K562 (cell line): ENCODE measurements around the gene AMZ1. TPM values are rescaled to one million over a fixed set of nuclear protein-coding genes. Genes with fewer than 3 reads are reported as not detected.

Experiments used
- ATAC-seq: fragments of 200-7000 bp; cut with Tn5 transposase; 3 replicates; pipeline ENCODE4 v1.9.1; 2020; ENCODE audit warnings: moderate library complexity
- BruUV-seq: library from RNA; stranded (reverse); fragments of 400-500 nt; replicated peaks from 2 replicates; lab custom pipeline; 2021; lab: Mats Ljungman, UMichigan
- CTCF ChIA-PET: fragments of 300-600 bp; formaldehyde crosslinking; extraction: SDS; loops from one replicate; lab custom pipeline; 2021; ENCODE audit warnings: low intra/inter-chr PET ratio; lab: Yijun Ruan, JAX
- POLR2A ChIA-PET: fragments of 300-600, 350-650 bp; sonication (Branson Sonifier 250); formaldehyde crosslinking; extraction: SDS; loops from one replicate; lab custom pipeline; 2021; ENCODE audit warnings: antibody characterized with exemption, inconsistent platforms; lab: Yijun Ruan, JAX
- DNase-seq, 4 experiments: peaks; one replicate each; pipeline versions ENCODE4 v3.0.0 to v3.0.0-alpha.2; 2011 to 2018; ENCODE audit warnings: low spot score in 3 of 4, mixed read lengths in 3 of 4; ENCODE audit errors: extremely low read depth in 1 of 4
- FAIRE-seq: peaks from 2 replicates; lab custom pipeline; 2011; peaks lifted over from hg19 to GRCh38; lab: Jason Lieb, UNC
- H2AFZ ChIP-seq: 2 replicates; pipeline ENCODE4 v1.6.0; 2011; ENCODE audit warnings: low read depth, low read length, control low read depth, inconsistent platforms
- H3K27ac ChIP-seq: fragments of 200-600 bp; 3 replicates; pipeline ENCODE4 v1.8.0; 2011; ENCODE audit warnings: low read depth, mild to moderate bottlenecking, control low read depth, inconsistent platforms, low read length, moderate library complexity, mixed read lengths; ENCODE audit errors: extremely low read depth
- H3K27me3 ChIP-seq, 2 experiments: fragments of 300-600 bp in 1 of 2; 2 replicates in 1 of 2; 3 replicates in 1 of 2; pipeline versions ENCODE4 v1.6.0 to v1.8.0; 2011; ENCODE audit warnings: inconsistent platforms in 2 of 2, low read length in 2 of 2, mild to moderate bottlenecking in 1 of 2, mixed read lengths in 1 of 2, moderate library complexity in 1 of 2; ENCODE audit not compliant: control insufficient read depth in 2 of 2, insufficient read depth in 2 of 2
- H3K36me3 ChIP-seq: fragments of 300-600 bp; 3 replicates; pipeline ENCODE4 v1.8.0; 2011; ENCODE audit warnings: mild to moderate bottlenecking, low read length, inconsistent platforms; ENCODE audit not compliant: control insufficient read depth, insufficient read depth
- H3K4me1 ChIP-seq, 2 experiments: fragments of 200-600 bp in 1 of 2; replicated peaks in 1 of 2; 2 replicates in 1 of 2; 3 replicates in 1 of 2; pipeline versions ENCODE4 v1.5.1 to v1.8.0; 2011; ENCODE audit warnings: inconsistent platforms in 2 of 2, low read length in 2 of 2, mild to moderate bottlenecking in 1 of 2, mixed read lengths in 1 of 2, moderate library complexity in 1 of 2; ENCODE audit not compliant: control insufficient read depth in 2 of 2, insufficient read depth in 2 of 2
- H3K4me2 ChIP-seq: 2 replicates; pipeline ENCODE4 v1.6.1; 2011; ENCODE audit warnings: low read length, control low read depth, inconsistent platforms, mixed read lengths; ENCODE audit not compliant: insufficient read depth
- H3K4me3 ChIP-seq: fragments of 200-600 bp; sonication (generic), shearing (Covaris generic); 2 replicates; pipeline ENCODE4 v1.5.1; 2016; ENCODE audit warnings: control low read depth, inconsistent platforms
- H3K79me2 ChIP-seq: fragments of 200-600 bp; 3 replicates; pipeline ENCODE4 v1.8.0; 2011; ENCODE audit warnings: low read length, inconsistent platforms; ENCODE audit not compliant: control insufficient read depth, insufficient read depth
- H3K9ac ChIP-seq, 2 experiments: 2 replicates each; pipeline versions ENCODE4 v1.6.0 to v1.6.1; 2011; ENCODE audit warnings: low read depth in 2 of 2, low read length in 2 of 2, control low read depth in 1 of 2, inconsistent platforms in 1 of 2, mild to moderate bottlenecking in 1 of 2, mixed read lengths in 1 of 2; ENCODE audit not compliant: insufficient read depth in 1 of 2
- H3K9me1 ChIP-seq: one replicate; pipeline ENCODE4 v1.6.0; 2011; ENCODE audit warnings: inconsistent platforms, mild to moderate bottlenecking, low read length, moderate library complexity; ENCODE audit not compliant: control insufficient read depth, insufficient read depth
- H3K9me3 ChIP-seq: replicated peaks from 2 replicates; pipeline ENCODE4 v1.5.1; 2011; ENCODE audit warnings: low read depth, low read length, inconsistent platforms; ENCODE audit not compliant: control insufficient read depth, insufficient read depth
- H4K20me1 ChIP-seq: replicated peaks from 2 replicates; pipeline ENCODE4 v1.6.1; 2011; ENCODE audit warnings: low read length, inconsistent platforms, mixed read lengths; ENCODE audit not compliant: control insufficient read depth, insufficient read depth
- HNRNPL ChIP-seq: fragments of 200-400 bp; formaldehyde crosslinking; IDR thresholded peaks from 2 replicates; pipeline ENCODE4 v1.6.1; 2017; ENCODE audit warnings: low read depth, mild to moderate bottlenecking, low read length
- KAT2B ChIP-seq: IDR thresholded peaks from one replicate; pipeline ENCODE4 v1.6.1; 2012; ENCODE audit warnings: low read depth, mild to moderate bottlenecking, control low read depth, inconsistent platforms, low read length, moderate library complexity
- MCM7 ChIP-seq, 2 experiments: fragments of 450-650 bp; IDR thresholded peaks; 2 replicates each; pipeline ENCODE4 v1.6.1; 2016 to 2018
- NCOR1 ChIP-seq: fragments of 450-650 bp; IDR thresholded peaks from 2 replicates; pipeline ENCODE4 v1.6.1; 2016; ENCODE audit warnings: mild to moderate bottlenecking, moderate library complexity
- NRF1 ChIP-seq, 2 experiments: fragments of 450-650 bp; IDR thresholded peaks in 1 of 2; conservative IDR thresholded peaks in 1 of 2; 2 replicates each; pipeline ENCODE4 v1.6.1; 2014; ENCODE audit warnings: mild to moderate bottlenecking in 2 of 2
- POLR2G ChIP-seq: fragments of 200-400 bp; formaldehyde crosslinking; IDR thresholded peaks from 2 replicates; pipeline ENCODE4 v1.6.1; 2017; ENCODE audit warnings: low read depth, mild to moderate bottlenecking, antibody characterized with exemption, low read length, moderate library complexity
- RBBP5 ChIP-seq: fragments of 200-600 bp; sonication (generic); IDR thresholded peaks from 2 replicates; pipeline ENCODE4 v1.6.1; 2012; ENCODE audit warnings: borderline replicate concordance, mild to moderate bottlenecking, low read length, control low read depth, inconsistent platforms; ENCODE audit not compliant: insufficient read depth, poor library complexity, severe bottlenecking
- WGBS: fragments of 100-300 bp; shearing (Covaris generic); methylation state at CpG from one replicate; pipeline ENCODE4 v1.1.6; 2016; ENCODE audit warnings: low coverage, mixed read lengths; ENCODE audit not compliant: insufficient coverage; ENCODE audit errors: missing lambda C conversion rate; 5-methylcytosine and 5-hydroxymethylcytosine counted together
- in situ Hi-C: fragments of 300-500 bp; cut with MboI; formaldehyde crosslinking; loops from 4 replicates; pipeline ENCODE4 v1.15.0; 2018; ENCODE audit warnings: inconsistent platforms, mixed read lengths
- intact Hi-C: fragments of 100-400 bp; cut with micrococcal nuclease; formaldehyde crosslinking; loops from 2 replicates; pipeline ENCODE4 v1.14.2; 2022
- polyA plus RNA-seq, 8 experiments: library from polyadenylated mRNA; depleted of rRNA in 4 of 8; stranded (reverse) in 5 of 8; unstranded in 3 of 8; fragments of >200 nt; fragmentation: Nextera tagmentation in 2 of 8; fragmentation: Illumina TruSeq in 1 of 8; extraction: Ambion mirVana in 2 of 8; extraction: Trizol in 1 of 8; gene quantifications; 2 replicates each; pipeline versions ENCODE4 v1.2.1 to v1.2.3, GENCODE V29; 2011 to 2014; ENCODE audit warnings: inconsistent platforms in 1 of 8, missing spikeins in 1 of 8
- total RNA-seq, 7 experiments: library from RNA; depleted of rRNA in 6 of 7; stranded (reverse); fragments of >200 nt in 6 of 7; fragmentation: Illumina TruSeq in 2 of 7; extraction: Trizol in 2 of 7; gene quantifications; 2 replicates each; pipeline versions ENCODE4 v1.2.1 to v1.2.3, GENCODE V29; 2011 to 2021; ENCODE audit warnings: low replicate concordance in 1 of 7
- TF ChIP-seq, protein P1 (sequence below): sonication (generic); formaldehyde crosslinking; IDR thresholded peaks from 2 replicates; pipeline ENCODE4 v1.9.0; 2022; ENCODE audit warnings: mild to moderate bottlenecking, missing genetic modification reagents

The AMZ1 gene
- total and polyA plus RNA-seq, 9 of the 15 experiments (the other 6 are each of a cell fraction or from before 2014, with no cell fraction given) = not detected

DNA sequence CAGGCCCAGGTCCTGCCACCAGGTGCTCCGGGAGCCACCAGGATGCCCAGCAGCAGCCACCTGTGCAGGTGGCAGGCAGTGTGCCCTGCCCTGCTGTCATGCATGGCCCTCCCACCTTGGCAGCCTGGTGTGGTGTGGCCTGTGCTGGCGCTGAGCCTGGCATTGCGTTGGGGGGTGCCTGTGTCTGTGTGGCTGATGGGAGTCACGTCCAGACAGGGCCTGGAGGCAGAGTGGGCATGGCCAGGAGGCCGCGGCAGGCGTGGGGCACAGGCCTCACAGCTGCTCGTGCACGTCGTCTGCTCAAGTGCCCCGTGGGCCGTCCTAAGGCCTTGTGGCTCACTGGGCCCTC is 47.5 kb upstream of the AMZ1 start:
- H3K9me1 ChIP-seq = no peaks in the 10 kb centered on the region
- FAIRE-seq (no peak), ATAC-seq (no peak), DNase-seq (no peak)
- no peak overlapping the region; a peak in 1 of 4 replicates for H3K9ac ChIP-seq
- H3K79me2 ChIP-seq = no peaks in the 10 kb centered on the region
- intact Hi-C loops (no loop called here), in situ Hi-C loops (no loop called here)
- H3K27ac ChIP-seq = no peak overlapping the region
- 65% methylated on average over 9 of the region's 12 CpGs for WGBS
- H3K9me3 ChIP-seq = no peaks in the 10 kb centered on the region
- peaks cover 9% of the 10 kb centered on the region; the same call in 1 of the 2 replicates for H4K20me1 ChIP-seq
- H3K36me3 ChIP-seq = no peaks in the 10 kb centered on the region
- H2AFZ ChIP-seq = no peak overlapping the region
- ChIA-PET POLR2A (no interaction called here), CTCF (no interaction called here)
- H3K4me1 ChIP-seq = peaks cover 0 to 84% of the 10 kb centered on the region in 2 experiments; a peak in 3 of 5 replicates
- TF ChIP-seq POLR2G = 0 out of 2 replicates have a peak, but pooled peaks have one; percentile 12
- TF ChIP-seq NRF1 (conservative IDR thresholded peaks at IDR 0.05 in 1 of 2, IDR thresholded peaks at IDR 0.05 in 1 of 2) = no peak
- TF ChIP-seq MCM7 (IDR thresholded peaks at IDR 0.05) = no peak
- TF ChIP-seq, protein P1, sequence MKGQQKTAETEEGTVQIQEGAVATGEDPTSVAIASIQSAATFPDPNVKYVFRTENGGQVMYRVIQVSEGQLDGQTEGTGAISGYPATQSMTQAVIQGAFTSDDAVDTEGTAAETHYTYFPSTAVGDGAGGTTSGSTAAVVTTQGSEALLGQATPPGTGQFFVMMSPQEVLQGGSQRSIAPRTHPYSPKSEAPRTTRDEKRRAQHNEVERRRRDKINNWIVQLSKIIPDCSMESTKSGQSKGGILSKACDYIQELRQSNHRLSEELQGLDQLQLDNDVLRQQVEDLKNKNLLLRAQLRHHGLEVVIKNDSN (CRISPR knock-in tag) = no peak
- peak; percentile 73; the same call in 1 of the 2 replicates for TF ChIP-seq HNRNPL
- H3K4me2 ChIP-seq = no peak overlapping the region
- no TSS peak for BruUV-seq
- no peak overlapping the region for H3K4me3 ChIP-seq
- no peaks in the 10 kb centered on the region; a peak in 1 of 5 replicates for H3K27me3 ChIP-seq

- H3K36me3 ChIP-seq = no peaks in the 10 kb centered on the region
- ChIA-PET CTCF (no interaction called here), POLR2A (no interaction called here)
- H3K27ac ChIP-seq = no peak overlapping the region
- no peak for ATAC-seq
- no peak overlapping the region for H3K4me2 ChIP-seq
- H4K20me1 ChIP-seq = peaks cover 7% of the 10 kb centered on the region; the same call in 1 of the 2 replicates
- H3K27me3 ChIP-seq = no peaks in the 10 kb centered on the region; a peak in 1 of 5 replicates
- FAIRE-seq = no peak
- H2AFZ ChIP-seq = no peak overlapping the region
- H3K9me1 ChIP-seq = no peaks in the 10 kb centered on the region
- no peak overlapping the region for H3K4me3 ChIP-seq
- H3K9ac ChIP-seq = no peak overlapping the region; a peak in 1 of 4 replicates
- intact Hi-C loops = no loop called here
- WGBS = 31% methylated on average over 7 of the region's 9 CpGs
- in situ Hi-C loops = no loop called here
- no TSS peak for BruUV-seq
- TF ChIP-seq NCOR1 (no peak), KAT2B (no peak), RBBP5 (no peak), POLR2G (0 out of 2 replicates have a peak, but pooled peaks have one; percentile 2)
- no peaks in the 10 kb centered on the region for H3K79me2 ChIP-seq
- H3K9me3 ChIP-seq = no peaks in the 10 kb centered on the region
- DNase-seq = no peak
- peaks cover 0 to 84% of the 10 kb centered on the region in 2 experiments; a peak in 3 of 5 replicates for H3K4me1 ChIP-seq
These were observed 47.1 kb upstream of the AMZ1 start for GRCh38 chr7:2640846-2641316.
